ENCODE results near the gene KLB. TPM values are rescaled to one million over a fixed set of nuclear protein-coding genes. Genes with fewer than 3 reads are reported as not detected.

Gene KLB
- total and polyA plus RNA-seq, 2 of the 4 experiments (the other 2 are of a cell fraction) = not detected

- H4K5ac ChIP-seq (ENCODE audit: low read depth, low read length) = no peak overlapping the region
- POLR2A ChIA-PET (ENCODE audit: unreplicated experiment) = interaction anchor here (0.6 kb wide), 1 partner anchor 189 kb away, joined by 3 read pairs; no protein-coding TSS in a partner anchor
- intact Hi-C loops (cut with micrococcal nuclease) = loop anchor here (5.0 kb wide), 1 partner anchor 45 kb away; no protein-coding TSS in a partner anchor
Measured at GRCh38 chr4:39367166-39367565, 39.6 kb upstream of the KLB start.

More at GRCh38 chr4:39367166-39367565, 39.6 kb upstream of the KLB start:
- Histone ChIP-seq H3K4ac (ENCODE audit: low read depth, low read length) (no peak overlapping the region), H3K4me3 (ENCODE audit: insufficient read depth, low read depth, low read length) (no peak overlapping the region), H4K91ac (ENCODE audit: insufficient read depth, low read depth, low read length) (no peak overlapping the region), H3K79me1 (ENCODE audit: low read depth in 1 of 2, low read length in 2 of 2) (peaks cover 15 to 33% of the 10 kb centered on the region in 2 experiments), H3K4me1 (ENCODE audit: control insufficient read depth, insufficient read depth, low read length) (peaks cover 3% of the 10 kb centered on the region), H4K20me1 (ENCODE audit: insufficient read depth, low read length) (peaks cover 17% of the 10 kb centered on the region; the same call in 1 of the 2 replicates), H2BK120ac (ENCODE audit: low read depth, low read length) (no peak overlapping the region), H2AK9ac (replicated peaks; ENCODE audit: low read depth, low read length, poor library complexity) (no peak overlapping the region), H3K56ac (ENCODE audit: extremely low read depth, insufficient read depth, low read length) (no peak overlapping the region), H3K27ac (ENCODE audit: insufficient read depth, low read length) (no peak overlapping the region), H2BK5ac (ENCODE audit: low read depth, low read length, poor library complexity, severe bottlenecking) (no peak overlapping the region), H3K14ac (replicated peaks; ENCODE audit: low read depth, low read length) (no peak overlapping the region), H3K23ac (ENCODE audit: low read depth, low read length) (no peak overlapping the region), H2AFZ (replicated peaks; ENCODE audit: low read length, poor library complexity) (peak overlapping the region; percentile 49), H3K36me3 (ENCODE audit: control insufficient read depth, insufficient read depth, low read length) (no peaks in the 10 kb centered on the region), H4K8ac (ENCODE audit: low read depth in 2 of 2, low read length in 2 of 2) (peak overlapping the region in 1 of 2 experiments; percentile 32; a peak in 1 of 4 replicates), H3K4me2 (ENCODE audit: low read depth, low read length) (no peak overlapping the region), H3K18ac (ENCODE audit: low read depth, low read length) (no peak overlapping the region), H3K9ac (ENCODE audit: low read depth, low read length) (no peak overlapping the region), H3K9me1 (ENCODE audit: insufficient read depth, low read length) (peaks cover 4% of the 10 kb centered on the region; the same call in 1 of the 2 replicates), H3K9me3 (ENCODE audit: control insufficient read depth, insufficient read depth, low read length) (no peaks in the 10 kb centered on the region), H2BK15ac (ENCODE audit: low read depth, low read length) (no peak overlapping the region), H2AK5ac (ENCODE audit: low read depth, low read length) (no peak overlapping the region), H3K27me3 (ENCODE audit: control insufficient read depth, insufficient read depth, low read length) (no peaks in the 10 kb centered on the region), H2BK20ac (ENCODE audit: low read depth, low read length) (no peak overlapping the region)
- CTCF ChIA-PET = interaction anchor here (0.6 kb wide), 1 partner anchor 686 kb away, joined by 5 read pairs; no protein-coding TSS in a partner anchor
- 88% methylated on average over 3 of the region's 6 CpGs; no CpG with 5 or more reads in 1 of the 2 experiments for WGBS, 2 experiments (ENCODE audit: extremely low coverage in 2 of 2, insufficient read length in 1 of 2)
- DNase-seq (no peak), ATAC-seq (ENCODE audit: low read depth) (no peak)
- in situ Hi-C loops (cut with MboI; ENCODE audit: low sequenced_read_pairs) = no loop called here
- TF ChIP-seq MAFK (IDR thresholded peaks at IDR 0.05; ENCODE audit: low read depth, low read length) (no peak), ELK1 (IDR thresholded peaks at IDR 0.05; ENCODE audit: borderline replicate concordance, low read depth, low read length) (no peak), NFE2L2 (IDR thresholded peaks at IDR 0.05; ENCODE audit: low read depth, low read length) (no peak)
- no TSS peak for BruUV-seq (replicated peaks)
- dilution Hi-C loops (cut with HindIII; ENCODE audit: low sequenced_read_pairs, unreplicated experiment) = no loop called here
